Neuronal stem cell (in vitro differentiated cells): ENCODE results near the gene DCP1B.

Experiments
- DNase-seq: peaks from one replicate; pipeline ENCODE4 v3.0.0-alpha.2; 2013; ENCODE audit warnings: low spot score
- H2AFZ ChIP-seq: one replicate; pipeline ENCODE4 v1.6.1; 2013; ENCODE audit warnings: mild to moderate bottlenecking, low read length, inconsistent platforms
- H2AK5ac ChIP-seq: 2 replicates; pipeline ENCODE4 v1.6.1; 2013; ENCODE audit warnings: low read depth, mild to moderate bottlenecking, inconsistent platforms, low read length, moderate library complexity, mixed read lengths
- H2BK120ac ChIP-seq: 2 replicates; pipeline ENCODE4 v1.6.1; 2013; ENCODE audit warnings: low read depth, mild to moderate bottlenecking, inconsistent platforms, low read length, moderate library complexity, mixed read lengths
- H2BK12ac ChIP-seq: one replicate; pipeline ENCODE4 v1.6.1; 2013; ENCODE audit warnings: low read length, inconsistent platforms
- H2BK15ac ChIP-seq: 2 replicates; pipeline ENCODE4 v1.6.1; 2013; ENCODE audit warnings: mild to moderate bottlenecking, low read length, inconsistent platforms, mixed read lengths
- H2BK5ac ChIP-seq: one replicate; pipeline ENCODE4 v1.6.1; 2013; ENCODE audit warnings: inconsistent platforms, mild to moderate bottlenecking, low read length, moderate library complexity
- H3K14ac ChIP-seq: one replicate; pipeline ENCODE4 v1.6.1; 2013; ENCODE audit warnings: low read length, inconsistent platforms
- H3K18ac ChIP-seq: 2 replicates; pipeline ENCODE4 v1.6.1; 2013; ENCODE audit warnings: low read length, inconsistent platforms
- H3K23ac ChIP-seq: 2 replicates; pipeline ENCODE4 v1.6.1; 2013; ENCODE audit warnings: low read depth, mild to moderate bottlenecking, mixed read lengths, low read length, inconsistent platforms; ENCODE audit not compliant: poor library complexity
- H3K27ac ChIP-seq: replicated peaks from 3 replicates; pipeline ENCODE4 v1.5.1; 2013; ENCODE audit warnings: low read length, inconsistent platforms
- H3K27me3 ChIP-seq, 3 experiments: 2 replicates each; pipeline ENCODE4 v1.6.1; 2013; ENCODE audit warnings: low read length in 3 of 3, mild to moderate bottlenecking in 2 of 3, inconsistent platforms in 1 of 3, low read depth in 1 of 3, mixed read lengths in 1 of 3, moderate library complexity in 1 of 3; ENCODE audit not compliant: control insufficient read depth in 3 of 3, insufficient read depth in 3 of 3
- H3K36me3 ChIP-seq, 2 donors: replicated peaks in 1 of 2; 2 replicates each; pipeline ENCODE4 v1.6.1; 2013; ENCODE audit warnings: low read length in 2 of 2; ENCODE audit not compliant: control insufficient read depth in 2 of 2, insufficient read depth in 2 of 2
- H3K4ac ChIP-seq: 2 replicates; pipeline ENCODE4 v1.6.1; 2013; ENCODE audit warnings: inconsistent platforms, mild to moderate bottlenecking, low read length, moderate library complexity
- H3K4me1 ChIP-seq, 2 donors: 1 replicate in 1 of 2; 2 replicates in 1 of 2; pipeline ENCODE4 v1.6.1; 2013; ENCODE audit warnings: low read length in 2 of 2, low read depth in 1 of 2; ENCODE audit not compliant: control insufficient read depth in 2 of 2, insufficient read depth in 1 of 2
- H3K4me2 ChIP-seq: one replicate; pipeline ENCODE4 v1.6.1; 2013; ENCODE audit warnings: mild to moderate bottlenecking, low read length, inconsistent platforms; ENCODE audit not compliant: insufficient read depth, poor library complexity, severe bottlenecking
- H3K4me3 ChIP-seq, 2 donors: 2 replicates each; pipeline ENCODE4 v1.5.1; 2013; ENCODE audit warnings: low read length in 2 of 2, mild to moderate bottlenecking in 2 of 2, inconsistent platforms in 1 of 2, moderate library complexity in 1 of 2
- H3K79me1 ChIP-seq: one replicate; pipeline ENCODE4 v1.6.1; 2013; ENCODE audit warnings: low read depth, mild to moderate bottlenecking, inconsistent platforms, low read length, moderate library complexity
- H3K9ac ChIP-seq: one replicate; pipeline ENCODE4 v1.6.1; 2013; ENCODE audit warnings: mild to moderate bottlenecking, low read depth, low read length, inconsistent platforms; ENCODE audit not compliant: poor library complexity
- H3K9me3 ChIP-seq, 2 donors: replicated peaks in 1 of 2; 2 replicates each; pipeline versions ENCODE3 to v1.6.1; 2013; ENCODE audit warnings: low read length in 2 of 2, mild to moderate bottlenecking in 2 of 2, inconsistent platforms in 1 of 2, low read depth in 1 of 2, mixed read lengths in 1 of 2, moderate library complexity in 1 of 2; ENCODE audit not compliant: control insufficient read depth in 2 of 2, insufficient read depth in 1 of 2
- H4K8ac ChIP-seq: one replicate; pipeline ENCODE4 v1.6.1; 2013; ENCODE audit warnings: low read depth, mild to moderate bottlenecking, inconsistent platforms, low read length, moderate library complexity
- H4K91ac ChIP-seq: one replicate; pipeline ENCODE4 v1.6.1; 2013; ENCODE audit warnings: low read length, low read depth, mild to moderate bottlenecking, inconsistent platforms; ENCODE audit not compliant: poor library complexity
- WGBS, 2 donors: extraction: QIAGEN DNeasy Blood & Tissue Kit; methylation state at CpG; one replicate each; pipeline ENCODE4 v1.1.7; 2013; ENCODE audit warnings: missing lambda C conversion rate in 2 of 2, mixed read lengths in 1 of 2; ENCODE audit not compliant: insufficient read length in 2 of 2, insufficient replicate concordance in 1 of 2; ENCODE audit errors: extremely low coverage in 2 of 2; 5-methylcytosine and 5-hydroxymethylcytosine counted together

DCP1B gene

DNA sequence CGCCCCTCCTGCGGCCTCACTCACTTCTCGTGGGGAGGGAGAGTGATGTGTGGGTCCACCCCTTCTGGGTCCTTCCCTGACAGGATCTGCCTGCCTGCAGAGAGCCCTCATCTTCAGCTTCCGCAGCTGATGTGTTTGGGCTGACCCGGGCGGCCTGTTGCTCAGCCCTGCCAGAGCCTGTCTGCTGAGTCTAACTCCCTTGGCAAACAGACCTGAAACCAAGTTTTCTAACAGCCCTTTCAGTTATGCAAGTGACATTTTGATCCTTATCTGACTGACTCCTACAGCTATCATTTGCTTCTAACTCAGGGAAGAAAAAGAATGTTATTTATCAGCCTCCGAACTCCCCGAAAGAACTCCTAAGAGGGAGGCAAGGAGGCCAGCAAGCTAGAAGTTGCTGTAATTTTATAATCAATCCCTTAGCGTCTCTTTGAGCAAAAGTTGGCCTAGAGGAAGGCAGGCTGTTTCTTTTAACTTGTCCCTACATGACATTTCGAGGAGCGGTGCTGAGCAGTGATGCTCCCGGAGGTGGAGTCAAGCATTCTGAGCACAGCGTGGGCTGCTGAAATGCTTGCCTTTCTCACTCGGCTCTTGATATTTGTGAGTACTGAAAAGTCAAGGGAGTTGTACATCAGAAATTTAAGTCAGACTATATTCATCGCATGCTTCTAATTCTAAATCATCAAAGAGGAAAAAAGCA, 54.3 kb downstream of the DCP1B start:
- Histone ChIP-seq H3K9me3 (peaks cover 0 to 12% of the 10 kb centered on the region in 2 donors), H3K23ac (no peak overlapping the region), H2BK12ac (no peak overlapping the region), H2BK15ac (no peak overlapping the region), H3K4me3 (no peak overlapping the region), H3K27ac (no peak overlapping the region), H2BK120ac (no peak overlapping the region), H2AFZ (no peak overlapping the region), H4K91ac (no peak overlapping the region), H3K27me3 (no peaks in the 10 kb centered on the region), H2BK5ac (no peak overlapping the region), H3K36me3 (peaks cover 41 to 97% of the 10 kb centered on the region in 2 donors), H3K18ac (peak overlapping the region; percentile 36), H3K14ac (peak overlapping the region; percentile 58), H2AK5ac (no peak overlapping the region), H3K79me1 (no peaks in the 10 kb centered on the region), H4K8ac (no peak overlapping the region), H3K4me1 (no peaks in the 10 kb centered on the region), H3K9ac (no peak overlapping the region), H3K4ac (no peak overlapping the region), H3K4me2 (no peak overlapping the region)
- WGBS, 2 donors = no CpG with 5 or more reads among the region's 15 CpGs
- no peak for DNase-seq

DNA sequence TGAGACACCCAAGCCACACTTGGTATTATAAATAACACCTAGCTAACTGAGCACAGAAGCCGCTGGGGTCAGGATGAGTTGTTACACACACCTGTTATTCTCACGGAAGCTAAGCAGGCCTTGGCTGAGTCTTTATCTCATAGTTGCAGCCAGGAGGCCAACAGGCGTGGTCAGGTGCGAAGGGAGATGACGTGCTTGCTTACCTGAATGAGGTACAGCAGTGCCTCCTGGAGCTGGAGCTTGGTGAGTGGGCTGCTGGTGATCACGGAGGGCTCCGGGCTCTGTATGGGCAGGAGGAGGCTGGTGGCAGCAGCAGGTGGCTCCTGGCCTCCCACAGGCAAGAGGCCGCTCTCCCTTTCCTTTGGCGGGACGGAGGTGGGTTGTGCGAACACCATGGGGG, 55.4 kb downstream of the DCP1B start:
- no peak overlapping the region for H2BK12ac ChIP-seq
- no peak overlapping the region for H2AFZ ChIP-seq
- H3K18ac ChIP-seq = no peak overlapping the region
- no peak overlapping the region for H2AK5ac ChIP-seq
- H3K23ac ChIP-seq = no peak overlapping the region
- H3K4me3 ChIP-seq = no peak overlapping the region
- H2BK120ac ChIP-seq = no peak overlapping the region
- H3K4me2 ChIP-seq = no peak overlapping the region
- WGBS, 2 donors = no CpG with 5 or more reads among the region's 11 CpGs
- no peaks in the 10 kb centered on the region for H3K27me3 ChIP-seq
- H3K9ac ChIP-seq = no peak overlapping the region
- H2BK15ac ChIP-seq = no peak overlapping the region
- no peak overlapping the region for H4K8ac ChIP-seq
- H3K4ac ChIP-seq = no peak overlapping the region
- H3K4me1 ChIP-seq = no peaks in the 10 kb centered on the region
- DNase-seq = no peak
- peaks cover 0 to 12% of the 10 kb centered on the region in 2 donors for H3K9me3 ChIP-seq
- no peak overlapping the region for H2BK5ac ChIP-seq
- H3K27ac ChIP-seq = no peak overlapping the region
- no peak overlapping the region for H3K14ac ChIP-seq
- no peak overlapping the region for H4K91ac ChIP-seq
- H3K79me1 ChIP-seq = no peaks in the 10 kb centered on the region
- H3K36me3 ChIP-seq = peaks cover 36 to 88% of the 10 kb centered on the region in 2 donors

DNA sequence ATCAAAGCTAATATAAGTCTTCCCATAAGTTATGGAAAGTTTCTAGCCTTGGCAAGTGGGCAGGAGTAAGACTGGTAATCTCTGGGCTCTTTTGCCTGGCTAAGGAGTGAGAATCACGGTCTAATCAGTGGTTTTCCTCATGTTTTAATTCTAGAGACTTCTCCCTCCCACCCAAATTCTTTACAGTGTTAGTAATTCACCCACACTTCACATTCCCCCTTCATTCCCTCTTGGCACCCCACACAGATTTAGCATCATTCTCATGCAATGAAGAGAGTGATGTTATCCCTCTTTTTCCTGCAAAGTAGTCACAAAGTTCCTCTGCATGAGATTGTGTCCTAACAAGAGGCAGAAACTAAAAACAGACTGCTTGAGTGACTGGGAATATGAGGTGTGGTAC, 57.2 kb downstream of the DCP1B start:
- H3K9ac ChIP-seq = no peak overlapping the region
- no peaks in the 10 kb centered on the region for H3K27me3 ChIP-seq
- H3K9me3 ChIP-seq = peaks cover 0 to 12% of the 10 kb centered on the region in 2 donors
- no peak overlapping the region for H3K4ac ChIP-seq
- H2BK15ac ChIP-seq = no peak overlapping the region
- no CpG with 5 or more reads among the region's 1 CpG for WGBS, 2 donors
- no peaks in the 10 kb centered on the region for H3K79me1 ChIP-seq
- no peak overlapping the region for H4K91ac ChIP-seq
- H4K8ac ChIP-seq = no peak overlapping the region
- H2BK5ac ChIP-seq = no peak overlapping the region
- no peak overlapping the region for H2BK12ac ChIP-seq
- no peak overlapping the region for H3K4me3 ChIP-seq
- no peak overlapping the region for H2BK120ac ChIP-seq
- no peak overlapping the region for H3K4me2 ChIP-seq
- DNase-seq = no peak
- no peak overlapping the region for H3K14ac ChIP-seq
- H3K23ac ChIP-seq = no peak overlapping the region
- no peaks in the 10 kb centered on the region for H3K4me1 ChIP-seq
- H3K18ac ChIP-seq = no peak overlapping the region
- H3K27ac ChIP-seq = no peak overlapping the region
- H2AK5ac ChIP-seq = no peak overlapping the region
- no peak overlapping the region for H2AFZ ChIP-seq
- peaks cover 25 to 70% of the 10 kb centered on the region in 2 donors for H3K36me3 ChIP-seq

DNA sequence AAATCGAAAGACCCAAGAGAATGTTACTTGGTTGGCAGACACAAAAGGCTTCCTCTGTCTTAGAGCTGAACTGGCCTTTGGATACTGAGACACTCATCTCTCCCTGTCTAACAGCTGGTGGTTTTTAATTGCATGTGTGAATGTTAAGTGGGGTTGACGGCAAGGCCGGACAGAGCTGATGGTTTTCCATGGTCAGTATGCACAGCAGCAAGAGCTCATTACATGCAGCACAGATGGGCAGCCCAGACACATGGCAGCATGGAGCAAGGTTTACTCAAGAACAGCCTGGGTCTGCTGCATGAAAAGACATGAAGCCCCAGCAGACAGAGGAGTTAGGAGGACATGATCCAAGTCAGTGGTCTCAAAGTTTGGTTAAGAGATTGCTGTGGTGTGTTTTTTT, 58.0 kb downstream of the DCP1B start:
- WGBS, 2 donors = no CpG with 5 or more reads among the region's 3 CpGs
- no peak for DNase-seq

More for the DNA sequence above, 58.0 kb downstream of the DCP1B start:
- Histone ChIP-seq H2BK12ac (no peak overlapping the region), H3K23ac (no peak overlapping the region), H2BK120ac (no peak overlapping the region), H2BK15ac (no peak overlapping the region), H3K14ac (no peak overlapping the region), H3K9ac (no peak overlapping the region), H3K18ac (no peak overlapping the region), H2BK5ac (no peak overlapping the region), H3K4me1 (no peaks in the 10 kb centered on the region), H3K79me1 (no peaks in the 10 kb centered on the region), H3K36me3 (peaks cover 23 to 64% of the 10 kb centered on the region in 2 donors), H2AFZ (no peak overlapping the region), H3K9me3 (peaks cover 0 to 12% of the 10 kb centered on the region in 2 donors), H3K27me3 (no peaks in the 10 kb centered on the region), H3K4me3 (no peak overlapping the region), H4K8ac (no peak overlapping the region), H3K4me2 (no peak overlapping the region), H3K27ac (peak overlapping the region; percentile 15), H3K4ac (no peak overlapping the region), H2AK5ac (no peak overlapping the region), H4K91ac (no peak overlapping the region)
